BJ (cell line): Measurements from ENCODE around the gene FKBP15. TPM values are rescaled to one million over a fixed set of nuclear protein-coding genes. Genes with fewer than 3 reads are reported as not detected.
A peak's percentile ranks its signal among the peaks of the same experiment; 100 is the strongest.

Experiments used
- CTCF ChIA-PET: fragments of 350-600 bp; formaldehyde crosslinking; extraction: SDS; loops from one replicate; lab custom pipeline; 2021; ENCODE audit warnings: antibody characterized with exemption, inconsistent platforms; lab: Yijun Ruan, JAX
- POLR2A ChIA-PET: fragments of 300-600 bp; sonication (Branson Sonifier 250); formaldehyde crosslinking; extraction: SDS; loops from one replicate; lab custom pipeline; 2021; ENCODE audit warnings: antibody characterized with exemption; lab: Charles Lee
- DNase-seq: peaks from one replicate; pipeline ENCODE4 v3.0.0-alpha.2; 2011; ENCODE audit warnings: low read depth
- H3K27me3 ChIP-seq: 2 replicates; pipeline ENCODE4 v1.6.0; 2011; ENCODE audit warnings: low read length; ENCODE audit not compliant: control insufficient read depth, insufficient read depth
- H3K36me3 ChIP-seq: 2 replicates; pipeline ENCODE4 v1.5.1; 2011; ENCODE audit warnings: low read length; ENCODE audit not compliant: control insufficient read depth, insufficient read depth
- H3K4me3 ChIP-seq: 2 replicates; pipeline ENCODE4 v1.5.1; 2011; ENCODE audit warnings: low read depth, mild to moderate bottlenecking, control low read depth, low read length
- CTCF ChIP-seq: IDR thresholded peaks from 2 replicates; pipeline ENCODE4 v1.5.1; 2011; ENCODE audit warnings: low read depth, mild to moderate bottlenecking, control low read depth, inconsistent platforms, low read length, moderate library complexity; ENCODE audit not compliant: insufficient read depth
- polyA plus RNA-seq: library from polyadenylated mRNA; depleted of rRNA; stranded (reverse); fragments of >200 nt; gene quantifications from 2 replicates; pipeline ENCODE4 v1.2.3, GENCODE V29; 2011

Gene FKBP15
- polyA plus RNA-seq, 1 experiment: 45.0 TPM

- CTCF ChIA-PET: interaction anchor here (0.7 to 1.1 kb wide), 2 partner anchors 16 to 65 kb away, joined by 3 read pairs; no protein-coding TSS in a partner anchor
- DNase-seq: no peak
- POLR2A ChIA-PET: no interaction called here
- H3K4me3 ChIP-seq: no peak overlapping the region
- H3K36me3 ChIP-seq: no peaks in the 10 kb centered on the region; the same call in 1 of the 2 replicates
- TF ChIP-seq CTCF: no peak
- H3K27me3 ChIP-seq: no peaks in the 10 kb centered on the region
Measured at GRCh38 chr9:113154946-113155345, 66.1 kb downstream of the FKBP15 start.

- POLR2A ChIA-PET: no interaction called here
- Histone ChIP-seq H3K4me3 (no peak overlapping the region), H3K36me3 (no peaks in the 10 kb centered on the region; the same call in 1 of the 2 replicates), H3K27me3 (no peaks in the 10 kb centered on the region)
- CTCF ChIA-PET: interaction anchor here (1.1 kb wide), 1 partner anchor 17 kb away, joined by 3 read pairs; no protein-coding TSS in a partner anchor
- no peak for DNase-seq
- no peak for TF ChIP-seq CTCF
Measured at GRCh38 chr9:113154471-113154870, 66.6 kb downstream of the FKBP15 start.

- Histone ChIP-seq H3K27me3 (no peaks in the 10 kb centered on the region), H3K4me3 (no peak overlapping the region), H3K36me3 (no peaks in the 10 kb centered on the region; the same call in 1 of the 2 replicates)
- no peak for DNase-seq
- ChIA-PET POLR2A (no interaction called here), CTCF (no interaction called here)
- no peak for TF ChIP-seq CTCF
Measured at GRCh38 chr9:113153599-113153998, 67.5 kb downstream of the FKBP15 start.

GRCh38 chr9:113152699-113153098, 68.4 kb downstream of the FKBP15 start:
- ChIA-PET POLR2A (interaction anchor here (0.6 kb wide), 1 partner anchor 625 kb away, joined by 21 read pairs; no protein-coding TSS in a partner anchor), CTCF (interaction anchor here (1.3 kb wide), 1 partner anchor 11 kb away, joined by 4 read pairs; no protein-coding TSS in a partner anchor)
- Histone ChIP-seq H3K4me3 (no peak overlapping the region), H3K36me3 (no peaks in the 10 kb centered on the region; the same call in 1 of the 2 replicates), H3K27me3 (no peaks in the 10 kb centered on the region)
- DNase-seq: no peak
- no peak for TF ChIP-seq CTCF

GRCh38 chr9:113151696-113152630, 69.1 kb downstream of the FKBP15 start:
- DNase-seq: no peak
- POLR2A ChIA-PET: interaction anchor here (0.6 kb wide), 1 partner anchor 624 kb away, joined by 21 read pairs; no protein-coding TSS in a partner anchor
- peak overlapping the region; percentile 94 for H3K4me3 ChIP-seq
- no peaks in the 10 kb centered on the region for H3K36me3 ChIP-seq
- CTCF ChIA-PET: interaction anchor here (1.3 kb wide), 2 partner anchors 12 to 13 kb away, joined by 4 read pairs; no protein-coding TSS in a partner anchor
- no peak for TF ChIP-seq CTCF
- peaks cover 2% of the 10 kb centered on the region; the same call in 1 of the 2 replicates for H3K27me3 ChIP-seq
